Measurements from ENCODE around the gene MYZAP.

Gene MYZAP

GRCh38 chr15:57619746-57620145, 28.0 kb downstream of the MYZAP start:
- DNase-seq (ENCODE audit: low spot score) (no peak), FAIRE-seq (peak; percentile 13)

GRCh38 chr15:57624730-57625129, 33.0 kb downstream of the MYZAP start:
- peak; percentile 76 for FAIRE-seq
- no peak for DNase-seq (ENCODE audit: low spot score)

- DNase-seq (ENCODE audit: low spot score) (no peak), FAIRE-seq (no peak)
These were observed 34.2 kb downstream of the MYZAP start for GRCh38 chr15:57625703-57626448.

GRCh38 chr15:57626713-57627440, 35.2 kb downstream of the MYZAP start:
- FAIRE-seq, result no peak

GRCh38 chr15:57631386-57632110, 39.8 kb downstream of the MYZAP start:
- FAIRE-seq (peak; percentile 17), DNase-seq (ENCODE audit: low spot score) (no peak)

More at GRCh38 chr15:57626713-57627440, 35.2 kb downstream of the MYZAP start:
- no peak for DNase-seq (ENCODE audit: low spot score)

- no peak for FAIRE-seq
- DNase-seq (ENCODE audit: low spot score), result no peak
These were observed 42.6 kb downstream of the MYZAP start for GRCh38 chr15:57634290-57634689.

- FAIRE-seq (peak; percentile 79), DNase-seq (ENCODE audit: low spot score) (no peak)
These were observed 43.7 kb downstream of the MYZAP start for GRCh38 chr15:57635300-57635909.

GRCh38 chr15:57637846-57638245, 46.1 kb downstream of the MYZAP start:
- no peak for DNase-seq (ENCODE audit: low spot score)
- no peak for FAIRE-seq

- no peak for DNase-seq (ENCODE audit: low spot score)
- no peak for FAIRE-seq
These were observed 47.6 kb downstream of the MYZAP start for GRCh38 chr15:57639306-57639705.

- DNase-seq (ENCODE audit: low spot score), result peak; percentile 59
- peak; percentile 66 for FAIRE-seq
These were observed 49.4 kb downstream of the MYZAP start for GRCh38 chr15:57640930-57641682.

GRCh38 chr15:57643826-57644225, 52.1 kb downstream of the MYZAP start:
- FAIRE-seq (no peak), DNase-seq (ENCODE audit: low spot score) (no peak)

- FAIRE-seq (no peak), DNase-seq (ENCODE audit: low spot score) (no peak)
These were observed 54.4 kb downstream of the MYZAP start for GRCh38 chr15:57646087-57646486.

- DNase-seq (ENCODE audit: low spot score) (no peak), FAIRE-seq (no peak)
These were observed 55.5 kb downstream of the MYZAP start for GRCh38 chr15:57647071-57647790.

GRCh38 chr15:57647791-57648130, 56.1 kb downstream of the MYZAP start:
- FAIRE-seq, result no peak

GRCh38 chr15:57649138-57649537, 57.4 kb downstream of the MYZAP start:
- FAIRE-seq, result no peak
- DNase-seq (ENCODE audit: low spot score), result no peak

More at GRCh38 chr15:57647791-57648130, 56.1 kb downstream of the MYZAP start:
- DNase-seq (ENCODE audit: low spot score), result no peak

GRCh38 chr15:57651445-57651844, 59.7 kb downstream of the MYZAP start:
- FAIRE-seq (no peak), DNase-seq (ENCODE audit: low spot score) (no peak)

GRCh38 chr15:57652481-57652880, 60.8 kb downstream of the MYZAP start:
- no peak for FAIRE-seq
- no peak for DNase-seq (ENCODE audit: low spot score)

- DNase-seq (ENCODE audit: low spot score), result no peak
- no peak for FAIRE-seq
These were observed 62.6 kb downstream of the MYZAP start for GRCh38 chr15:57654153-57654852.

- DNase-seq (ENCODE audit: low spot score) (no peak), FAIRE-seq (no peak)
These were observed 63.3 kb downstream of the MYZAP start for GRCh38 chr15:57655053-57655452.

GRCh38 chr15:57655809-57656208, 64.1 kb downstream of the MYZAP start:
- no peak for FAIRE-seq
- DNase-seq (ENCODE audit: low spot score), result no peak
